ENCODE results near the gene ADGRG7. TPM values are rescaled to one million over a fixed set of nuclear protein-coding genes. Genes with fewer than 3 reads are reported as not detected.

ADGRG7 gene
- total and polyA plus RNA-seq, 9 of the 15 experiments (the other 6 are each of a cell fraction or from before 2014, with no cell fraction given) = 0.03 TPM; not detected in 7

GRCh38 chr3:100647657-100648056 is 38.3 kb downstream of the ADGRG7 start:
- H3K36me3 ChIP-seq (ENCODE audit: control insufficient read depth, insufficient read depth, low read length) = no peaks in the 10 kb centered on the region
- intact Hi-C loops (cut with micrococcal nuclease) = no loop called here
- DNase-seq (ENCODE audit: extremely low read depth in 1 of 4, low spot score in 3 of 4) (no peak), FAIRE-seq (no peak), ATAC-seq (peak; percentile 32; the same call in 1 of the 3 replicates)
- TF ChIP-seq SRF (CRISPR knock-in tag; IDR thresholded peaks at IDR 0.05) (peak in 1 of 2 experiments; percentile 72; a peak in 1 of 4 replicates), PCBP2 (IDR thresholded peaks at IDR 0.05; ENCODE audit: low read depth, low read length, poor library complexity, severe bottlenecking) (no peak), VEZF1 (CRISPR knock-in tag; IDR thresholded peaks at IDR 0.05) (no peak), SREBF2 (CRISPR knock-in tag; IDR thresholded peaks at IDR 0.05) (no peak)
- ChIA-PET POLR2A (interaction anchor here (0.8 to 1.2 kb wide), 2 partner anchors 63 to 312 kb away, joined by 4 read pairs; no protein-coding TSS in a partner anchor), CTCF (ENCODE audit: low intra/inter-chr PET ratio) (no interaction called here)
- H3K27me3 ChIP-seq (ENCODE audit: control insufficient read depth in 2 of 2, insufficient read depth in 2 of 2, low read length in 2 of 2) = no peaks in the 10 kb centered on the region
- in situ Hi-C loops (cut with MboI) = no loop called here
- no TSS peak for BruUV-seq (replicated peaks)
- no peaks in the 10 kb centered on the region for H3K9me3 ChIP-seq (replicated peaks; ENCODE audit: control insufficient read depth, insufficient read depth, low read depth, low read length)
- WGBS (ENCODE audit: insufficient coverage, low coverage, missing lambda C conversion rate) = 13% methylated on average over 1 of the region's 1 CpG
- peak overlapping the region; percentile 68 for H2AFZ ChIP-seq (ENCODE audit: low read depth, low read length)
- no peak overlapping the region for H3K9ac ChIP-seq (ENCODE audit: insufficient read depth in 1 of 2, low read depth in 2 of 2, low read length in 2 of 2)
- H4K20me1 ChIP-seq (replicated peaks; ENCODE audit: control insufficient read depth, insufficient read depth, low read length) = no peaks in the 10 kb centered on the region
- no peaks in the 10 kb centered on the region for H3K79me2 ChIP-seq (ENCODE audit: control insufficient read depth, insufficient read depth, low read length)
- no peak overlapping the region for H3K4me3 ChIP-seq
- no peaks in the 10 kb centered on the region for H3K9me1 ChIP-seq (ENCODE audit: control insufficient read depth, insufficient read depth, low read length)
- H3K4me2 ChIP-seq (ENCODE audit: insufficient read depth, low read length) = no peak overlapping the region
- H3K27ac ChIP-seq (ENCODE audit: extremely low read depth, low read depth, low read length) = no peak overlapping the region
- peaks cover 0 to 3% of the 10 kb centered on the region in 2 experiments; a peak in 2 of 5 replicates for H3K4me1 ChIP-seq (replicated peaks in 1 of 2; ENCODE audit: control insufficient read depth in 2 of 2, insufficient read depth in 2 of 2, low read length in 2 of 2)
